Activated CD8-positive, alpha-beta memory T cell treated with anti-CD3 and anti-CD28 coated beads for 36 hours (primary cell): Measurements from ENCODE around the gene GMEB2. TPM values are rescaled to one million over a fixed set of nuclear protein-coding genes. Genes with fewer than 3 reads are reported as not detected.
"Not testable (repeated sequence)": the region's sequence is repeated elsewhere in the genome, so short reads cannot be mapped to it uniquely, and the experiment has no call there.

Experiments
- CTCF ChIA-PET: fragments of 350-600 bp; sonication (Branson Sonifier 250); formaldehyde crosslinking; loops from one replicate; lab custom pipeline; 2021; ENCODE audit warnings: antibody characterized with exemption; lab: Charles Lee
- POLR2A ChIA-PET: fragments of 350-600 bp; sonication (Branson Sonifier 250); formaldehyde crosslinking; loops from one replicate; lab custom pipeline; 2021; ENCODE audit warnings: antibody characterized with exemption; lab: Charles Lee
- total RNA-seq, 2 experiments: library from RNA; stranded (reverse); gene quantifications; one replicate each; pipeline ENCODE4 v1.2.3, GENCODE V29; 2021

The GMEB2 gene, protein sequence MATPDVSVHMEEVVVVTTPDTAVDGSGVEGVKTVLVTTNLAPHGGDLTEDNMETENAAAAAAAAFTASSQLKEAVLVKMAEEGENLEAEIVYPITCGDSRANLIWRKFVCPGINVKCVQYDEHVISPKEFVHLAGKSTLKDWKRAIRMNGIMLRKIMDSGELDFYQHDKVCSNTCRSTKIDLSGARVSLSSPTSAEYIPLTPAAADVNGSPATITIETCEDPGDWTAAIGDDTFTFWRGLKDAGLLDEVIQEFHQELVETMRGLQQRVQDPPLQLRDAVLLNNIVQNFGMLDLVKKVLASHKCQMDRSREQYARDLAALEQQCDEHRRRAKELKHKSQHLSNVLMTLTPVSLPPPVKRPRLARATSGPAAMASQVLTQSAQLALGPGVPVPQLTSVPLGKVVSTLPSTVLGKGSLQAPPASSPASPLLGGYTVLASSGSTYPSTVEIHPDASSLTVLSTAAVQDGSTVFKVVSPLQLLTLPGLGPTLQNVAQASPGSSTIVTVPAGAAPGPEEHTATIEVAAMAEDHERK
- 10 to 100 TPM; 12.7 to 13.3 TPM for total RNA-seq

GRCh38 chr20:63626424-63627128 is at the start of gene GMEB2:
TSS of gene GMEB2 (minus strand) at chr20:63627101. CDS start at chr20:63619397, 7,704 bp downstream.
- CTCF ChIA-PET = interaction anchor here (1.2 to 1.4 kb wide), 2 partner anchors 14 to 412 kb away, joined by 3 read pairs; no protein-coding TSS in a partner anchor
- POLR2A ChIA-PET = interaction anchor here (0.8 to 1.9 kb wide), 7 partner anchors 9 to 106 kb away, joined by 3 to 13 read pairs (median 8); partner anchors contain the start of genes ARFRP1, PPDPF, RTEL1 and STMN3

DNA sequence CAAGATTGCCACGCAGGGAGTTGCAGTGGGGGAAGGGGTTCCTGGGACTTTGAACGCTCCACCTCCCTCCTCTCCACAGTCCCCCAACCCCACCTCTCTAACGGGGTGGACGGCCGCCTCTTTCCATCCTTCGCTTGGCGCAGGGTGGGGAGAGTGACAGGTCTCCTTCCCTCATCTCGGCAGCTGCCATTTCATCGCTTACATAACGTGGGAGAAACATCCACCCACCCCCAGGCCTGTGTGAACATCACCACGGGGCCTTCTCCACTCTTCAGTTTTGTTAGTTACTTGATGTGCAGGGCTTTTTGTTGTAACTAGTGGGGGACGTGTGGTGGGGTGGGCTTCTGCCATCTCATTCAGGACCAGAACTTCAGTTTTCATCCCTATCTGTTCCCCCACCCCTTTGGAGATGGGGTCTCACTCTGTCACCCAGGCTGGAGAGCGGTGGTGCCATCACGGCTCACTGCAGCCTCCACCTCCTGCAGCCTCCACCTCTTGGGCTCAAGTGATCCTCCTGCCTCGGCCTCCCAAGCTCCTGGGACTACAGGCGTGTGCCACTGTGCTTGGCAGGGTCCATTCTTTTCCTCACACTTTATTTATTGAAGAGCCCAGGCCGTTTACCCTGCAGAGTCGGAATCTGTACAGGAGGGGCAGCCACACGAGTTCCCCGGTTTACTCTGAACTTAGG is 48.9 kb upstream of the GMEB2 start:
- ChIA-PET POLR2A (no interaction called here), CTCF (interaction anchor here (1.3 kb wide), 1 partner anchor 14 kb away, joined by 3 read pairs; no protein-coding TSS in a partner anchor)

DNA sequence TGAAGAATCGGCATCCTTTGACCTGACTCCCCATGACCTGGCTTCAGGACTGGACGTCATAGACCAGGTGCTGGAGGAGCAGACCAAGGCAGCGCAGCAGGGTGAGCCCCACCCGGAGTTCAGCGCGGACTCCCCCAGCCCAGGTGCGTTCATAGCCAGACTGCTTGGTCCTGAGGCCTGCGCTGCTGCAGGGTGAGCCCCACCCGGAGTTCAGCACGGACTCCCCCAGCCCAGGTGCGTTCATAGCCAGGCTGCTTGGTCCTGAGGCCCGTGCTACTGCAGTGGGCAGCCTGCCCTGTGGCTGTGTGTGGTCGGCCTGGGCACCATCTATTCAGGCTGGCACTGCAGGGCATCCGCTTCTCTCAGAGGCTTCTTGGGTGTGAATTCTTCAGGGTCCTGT is 47.0 kb upstream of the GMEB2 start:
- ChIA-PET CTCF (no interaction called here), POLR2A (no interaction called here)

DNA sequence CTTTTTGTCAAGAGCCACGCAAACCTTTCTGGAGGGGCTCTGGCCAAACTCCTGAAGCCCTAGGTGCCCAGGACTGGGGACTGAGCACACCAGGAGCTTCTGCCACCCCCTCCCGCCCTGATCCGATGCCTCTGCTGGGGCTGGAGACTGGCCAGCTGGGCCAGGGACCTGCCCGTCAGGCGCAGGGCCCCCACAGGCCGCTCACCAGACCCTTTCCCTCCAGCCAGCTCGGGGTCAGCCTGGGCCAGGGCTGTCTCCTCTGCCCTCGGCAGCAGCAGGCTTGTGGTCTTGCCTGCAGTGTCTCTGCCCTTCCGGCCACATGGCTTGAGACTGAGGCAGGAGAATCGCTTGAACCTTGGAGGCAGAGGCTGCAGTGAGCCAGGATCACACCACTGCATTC is 45.8 kb upstream of the GMEB2 start:
- ChIA-PET CTCF (no interaction called here), POLR2A (no interaction called here)

GRCh38 chr20:63671695-63672094 is 44.8 kb upstream of the GMEB2 start:
- CTCF ChIA-PET, POLR2A ChIA-PET: not testable (repeated sequence)

DNA sequence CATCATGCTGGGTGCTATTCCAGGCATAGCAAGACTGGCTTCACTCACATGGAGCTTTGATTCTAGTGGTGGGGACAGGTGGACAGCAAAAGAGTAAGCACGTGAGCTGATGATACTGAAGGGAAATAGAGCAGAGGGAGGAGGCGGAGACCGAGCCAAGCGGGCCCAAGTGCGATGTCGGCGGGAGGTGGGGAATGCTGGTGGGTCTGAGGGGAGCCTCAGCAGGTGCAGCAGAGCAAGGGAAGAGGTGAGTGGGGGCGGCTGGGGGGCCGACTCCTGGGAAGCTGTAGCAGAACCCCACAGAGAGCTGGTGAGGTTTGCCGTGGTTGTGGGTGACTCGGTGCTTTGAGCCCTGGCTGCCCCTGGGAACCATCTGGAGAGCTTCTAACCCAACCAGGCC is 41.5 kb upstream of the GMEB2 start:
- POLR2A ChIA-PET = no interaction called here
- CTCF ChIA-PET = no interaction called here

DNA sequence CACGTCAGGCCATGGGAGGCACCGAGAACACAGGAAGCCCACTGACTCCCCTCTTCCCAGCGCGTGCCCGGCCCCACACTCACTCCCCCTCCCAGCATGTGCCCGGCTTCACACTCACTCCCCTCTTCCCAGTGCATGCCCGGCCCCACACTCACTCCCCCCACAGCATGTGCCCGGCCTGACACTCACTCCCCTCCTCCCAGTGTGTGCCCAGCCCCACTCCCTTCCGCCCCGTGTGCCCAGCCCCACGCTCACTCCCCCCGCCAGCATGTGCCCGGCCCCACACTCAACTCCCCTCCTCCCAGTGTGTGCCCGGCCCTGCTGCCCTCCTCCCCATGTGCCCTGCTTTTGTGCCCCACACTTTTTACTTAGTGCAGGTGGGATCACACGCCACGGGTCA is 41.0 kb upstream of the GMEB2 start:
- POLR2A ChIA-PET = no interaction called here
- CTCF ChIA-PET = no interaction called here

GRCh38 chr20:63665708-63666107 is 38.8 kb upstream of the GMEB2 start:
- ChIA-PET POLR2A (no interaction called here), CTCF (no interaction called here)

DNA sequence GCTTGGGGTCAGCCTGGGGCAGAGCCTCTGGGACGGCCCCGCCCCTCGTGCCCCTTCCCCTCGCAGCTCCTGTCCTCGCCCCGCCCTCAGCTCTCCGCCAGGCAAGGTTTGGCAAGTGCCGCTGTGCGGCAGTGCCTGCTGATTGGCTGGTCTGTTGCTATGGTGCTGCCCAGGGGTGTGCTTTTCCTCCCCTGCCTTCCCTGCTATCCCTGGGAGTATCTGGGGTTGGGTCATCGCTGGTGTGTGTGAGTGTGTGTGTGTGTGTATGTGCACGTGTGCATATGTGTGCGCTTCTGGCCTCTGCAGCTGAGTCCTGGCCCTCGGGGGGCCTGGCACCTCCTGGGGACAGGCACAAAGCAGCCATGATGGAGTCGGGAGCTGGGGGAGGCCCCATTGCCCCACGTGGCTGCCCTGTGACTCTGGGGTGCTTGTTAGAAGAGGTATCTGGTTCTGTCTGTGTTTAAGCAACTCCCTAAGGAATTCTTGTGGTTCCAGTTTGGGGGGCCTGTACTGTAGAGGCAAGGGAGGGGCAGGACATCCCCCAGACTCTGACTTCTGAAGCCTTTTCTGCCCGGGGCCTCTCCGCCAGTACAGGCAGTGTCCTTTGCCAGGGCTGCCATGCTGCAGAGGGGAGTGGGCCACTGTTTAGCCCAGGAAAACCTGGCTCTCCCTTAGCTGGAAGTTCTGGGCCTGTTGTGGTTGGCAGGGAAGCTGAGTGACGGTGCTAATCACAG is 38.1 kb upstream of the GMEB2 start:
- CTCF ChIA-PET = interaction anchor here (0.9 kb wide), 1 partner anchor 110 kb away, joined by 3 read pairs; no protein-coding TSS in a partner anchor
- POLR2A ChIA-PET = no interaction called here

- CTCF ChIA-PET = interaction anchor here (0.9 kb wide), 1 partner anchor 111 kb away, joined by 3 read pairs; no protein-coding TSS in a partner anchor
- POLR2A ChIA-PET = no interaction called here
Measured at GRCh38 chr20:63664143-63664851, 37.4 kb upstream of the GMEB2 start.

DNA sequence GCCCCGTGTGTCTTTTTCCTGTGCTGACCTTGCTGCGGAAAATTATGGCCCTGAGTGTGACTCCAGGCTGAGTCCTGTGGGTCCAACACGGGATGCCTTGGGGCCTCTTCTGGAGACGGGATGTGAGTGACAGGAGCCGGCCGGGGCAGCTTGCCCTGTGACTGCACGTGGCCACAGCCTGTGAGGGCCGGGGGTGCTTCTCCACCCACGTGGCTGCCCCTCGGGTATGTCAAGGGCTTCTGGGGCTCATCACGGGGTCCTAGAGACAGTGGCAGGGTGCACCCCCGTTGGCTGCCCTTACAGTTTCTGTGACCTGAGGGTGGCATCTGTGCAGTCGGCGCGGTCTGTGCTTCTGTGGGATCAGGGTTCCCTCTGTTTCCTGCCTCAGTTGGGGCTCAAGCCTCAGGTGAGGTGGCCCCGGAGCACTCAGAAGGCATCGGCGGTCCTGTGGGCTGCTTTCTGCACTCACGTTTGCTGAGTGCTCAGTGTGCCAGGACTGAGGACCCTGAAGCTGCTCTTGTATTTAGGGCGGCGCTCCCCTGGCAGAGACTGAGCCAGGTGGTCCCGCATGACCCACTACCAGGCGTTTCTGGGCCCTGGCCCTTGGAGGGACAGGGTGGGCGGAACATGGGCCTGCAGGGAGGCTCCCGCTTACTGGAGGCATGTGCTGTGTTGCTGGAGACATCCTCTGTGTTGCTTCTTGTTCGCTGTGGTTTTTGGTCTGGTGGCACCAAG is 36.6 kb upstream of the GMEB2 start:
- POLR2A ChIA-PET = no interaction called here
- CTCF ChIA-PET = no interaction called here

- POLR2A ChIA-PET = no interaction called here
- CTCF ChIA-PET = interaction anchor here (1.3 to 1.4 kb wide), 2 partner anchors 44 to 122 kb away, joined by 3 to 4 read pairs; partner anchors contain the start of genes ARFRP1 and ZGPAT
Measured at GRCh38 chr20:63662813-63663189, 35.9 kb upstream of the GMEB2 start.

DNA sequence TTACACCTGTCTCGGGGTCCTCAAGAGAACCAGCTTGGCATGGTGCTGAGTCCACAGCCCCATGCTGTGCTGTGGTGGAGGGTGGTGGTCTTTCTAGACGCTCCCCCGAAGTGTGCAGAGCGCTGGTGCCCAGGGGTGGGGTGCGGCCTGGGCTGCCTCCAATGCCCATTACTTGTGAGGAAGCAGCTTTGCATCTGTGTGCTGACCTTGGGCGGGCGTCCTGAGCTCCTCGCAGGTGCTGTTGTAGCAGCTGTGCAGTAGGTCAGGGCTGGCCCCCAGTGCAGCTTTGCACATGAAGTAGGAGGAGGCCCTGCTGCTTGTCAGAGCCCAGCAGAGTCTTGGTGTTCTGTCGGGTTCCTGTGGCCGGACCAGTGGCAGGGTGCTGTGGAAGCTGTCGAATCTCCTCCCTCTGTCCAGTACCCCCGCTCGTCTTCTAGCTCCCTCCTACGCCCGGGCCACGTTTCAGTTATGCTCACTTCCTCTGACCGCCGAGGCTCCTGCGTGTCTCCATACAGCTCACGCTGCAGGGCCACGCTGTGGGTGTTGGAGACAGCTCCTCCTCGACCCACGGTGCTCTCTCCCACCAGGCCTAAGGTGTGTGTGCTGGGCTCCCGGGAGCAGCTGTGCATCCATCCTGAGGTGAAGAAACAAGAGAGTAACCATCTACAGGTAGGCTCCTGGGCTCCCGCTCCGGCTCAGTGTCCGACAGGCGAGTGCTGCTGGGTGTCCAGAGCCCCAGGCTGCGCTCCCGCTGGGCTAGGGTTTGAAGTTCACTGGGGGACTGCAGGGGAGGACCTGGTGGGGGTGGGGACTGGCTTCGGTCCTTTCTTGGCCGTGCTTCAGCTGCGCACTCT is 35.3 kb upstream of the GMEB2 start:
- ChIA-PET POLR2A (no interaction called here), CTCF (interaction anchor here (1.0 to 1.4 kb wide), 3 partner anchors 13 to 122 kb away, joined by 3 to 4 read pairs (median 3); partner anchors contain the start of genes ARFRP1 and ZGPAT)

DNA sequence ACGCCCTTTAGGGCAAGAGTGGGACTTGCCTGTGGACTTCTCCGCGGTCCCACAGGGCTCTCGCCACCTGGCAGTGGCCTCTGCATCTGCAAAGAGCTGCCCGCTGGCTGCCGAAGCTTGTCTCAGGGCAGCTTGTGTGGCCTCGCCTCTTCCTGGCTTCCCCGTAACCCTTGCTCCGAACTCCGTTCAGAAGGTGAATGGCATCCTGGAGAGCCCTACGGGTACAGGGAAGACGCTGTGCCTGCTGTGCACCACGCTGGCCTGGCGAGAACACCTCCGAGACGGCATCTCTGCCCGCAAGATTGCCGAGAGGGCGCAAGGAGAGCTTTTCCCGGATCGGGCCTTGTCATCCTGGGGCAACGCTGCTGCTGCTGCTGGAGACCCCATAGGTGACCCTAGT is 34.2 kb upstream of the GMEB2 start:
- ChIA-PET POLR2A (interaction anchor here (0.6 kb wide), 1 partner anchor 119 kb away, joined by 4 read pairs; no protein-coding TSS in a partner anchor), CTCF (interaction anchor here (0.9 to 1.1 kb wide), 3 partner anchors 8 to 121 kb away, joined by 3 read pairs; partner anchors contain the start of gene SRMS)

DNA sequence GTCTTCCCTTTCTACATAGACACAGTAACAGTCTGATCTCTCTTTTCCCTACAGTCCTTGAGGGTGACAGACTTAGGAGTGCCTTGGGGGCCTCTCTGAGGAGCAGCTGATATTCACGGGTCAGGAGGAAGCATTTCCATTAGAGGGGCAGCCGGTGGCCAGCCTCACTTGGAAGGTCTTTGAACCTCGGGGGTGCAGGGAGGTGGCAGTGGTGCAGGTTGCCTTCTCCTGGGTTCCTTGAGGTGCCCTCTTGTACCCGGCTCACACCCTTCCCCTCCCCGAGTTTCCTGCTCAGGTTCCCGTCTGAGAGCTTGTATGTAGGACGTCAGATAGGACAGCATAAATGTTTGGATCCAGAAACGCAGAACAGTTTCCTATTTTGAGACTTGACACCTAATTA is 33.7 kb upstream of the GMEB2 start:
- ChIA-PET POLR2A (interaction anchor here (0.6 kb wide), 1 partner anchor 119 kb away, joined by 4 read pairs; no protein-coding TSS in a partner anchor), CTCF (interaction anchor here (0.9 to 1.1 kb wide), 3 partner anchors 9 to 121 kb away, joined by 3 read pairs; partner anchors contain the start of gene SRMS)

DNA sequence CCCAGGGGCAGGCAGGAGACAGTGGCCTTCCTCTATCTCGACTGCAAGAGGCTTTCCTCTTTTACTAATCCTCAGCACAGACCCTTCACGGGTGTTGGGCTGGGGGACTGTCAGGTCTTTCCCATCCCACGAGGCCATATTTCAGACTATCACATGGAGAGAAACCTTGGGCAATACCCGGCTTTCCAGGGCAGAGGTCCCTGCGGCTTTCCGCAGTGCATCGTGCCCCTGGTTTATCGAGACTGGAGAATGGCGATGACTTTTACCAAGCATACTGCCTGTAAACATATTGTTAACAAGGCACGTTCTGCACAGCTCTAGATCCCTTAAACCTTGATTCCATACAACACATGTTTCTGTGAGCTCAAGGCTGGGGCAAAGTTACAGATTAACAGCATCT is 33.3 kb upstream of the GMEB2 start:
- ChIA-PET CTCF (interaction anchor here (0.9 to 1.1 kb wide), 2 partner anchors 9 to 120 kb away, joined by 3 read pairs; no protein-coding TSS in a partner anchor), POLR2A (interaction anchor here (0.6 kb wide), 1 partner anchor 120 kb away, joined by 4 read pairs; no protein-coding TSS in a partner anchor)
